OCI-LY1 (cell line): ENCODE results near the gene SHF.

Experiments
- CTCF ChIP-seq: fragments of 200-600 bp; sonication (generic), shearing (Covaris generic); IDR thresholded peaks from 2 replicates; pipeline ENCODE4 v1.5.1; 2017; ENCODE audit warnings: mild to moderate bottlenecking, antibody characterized with exemption, low read length, moderate library complexity, mixed read lengths
- EZH2 ChIP-seq: fragments of 200-600 bp; sonication (generic), shearing (Covaris generic); IDR thresholded peaks from 2 replicates; pipeline ENCODE4 v1.8.0; 2017; ENCODE audit warnings: borderline replicate concordance, mixed run types, mild to moderate bottlenecking, antibody characterized with exemption, low read length, moderate library complexity, mixed read lengths

- no peak for TF ChIP-seq CTCF
- TF ChIP-seq EZH2, result no peak
Measured at GRCh38 chr15:45150997-45151396, 36.8 kb downstream of the SHF start.
